ENCODE data around the gene PTPRN2. TPM values are rescaled to one million over a fixed set of nuclear protein-coding genes. Genes with fewer than 3 reads are reported as not detected.

The PTPRN2 gene
- total RNA-seq, 1 donor from 2014 or later, result 11.4 TPM

DNA sequence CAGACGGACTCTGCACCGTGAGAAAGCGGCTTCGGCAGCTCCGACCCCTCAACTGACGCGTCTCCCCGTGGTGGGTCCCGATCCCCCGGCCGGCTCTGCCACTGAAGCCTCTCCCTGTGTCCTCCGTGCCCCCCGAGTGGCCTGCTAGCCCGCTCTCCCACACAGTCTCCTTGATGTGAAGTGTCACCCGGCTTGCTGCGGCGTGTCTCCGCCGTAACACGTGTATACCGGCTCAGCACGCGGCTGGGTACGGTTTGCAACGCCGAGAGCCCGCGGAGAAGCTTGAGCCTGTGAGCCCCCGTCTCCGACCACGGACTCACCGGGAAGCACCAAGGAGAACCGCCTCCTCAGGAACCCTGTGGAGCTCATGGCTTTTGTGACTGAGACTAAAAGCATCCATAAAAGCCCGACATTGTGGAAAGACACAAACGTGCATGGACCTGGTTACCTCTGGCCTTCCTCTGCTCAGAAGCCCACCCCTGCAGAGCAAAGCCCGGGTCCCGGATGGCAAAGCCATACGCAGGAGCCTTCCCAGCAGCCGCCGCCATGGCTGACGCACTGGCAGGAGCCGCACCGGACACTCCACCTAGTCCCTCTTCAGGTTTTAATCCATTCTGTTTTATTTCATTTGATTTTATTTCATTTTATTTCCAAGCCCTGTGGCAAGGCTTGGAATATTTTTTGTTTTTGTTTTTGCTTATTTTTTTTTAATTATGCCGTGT is 17.0 kb downstream of the PTPRN2 start:
- Mint-ChIP-seq H3K9me3 (ENCODE audit: low read depth) (no peaks in the 10 kb centered on the region), H3K4me3 (ENCODE audit: low read depth) (no peak overlapping the region), H3K27me3 (peaks cover 39% of the 10 kb centered on the region), H3K27ac (no peak overlapping the region), H3K36me3 (ENCODE audit: insufficient read depth) (no peaks in the 10 kb centered on the region), H3K4me1 (ENCODE audit: low read depth) (peaks cover 1% of the 10 kb centered on the region)
- TF ChIP-seq, protein P1, sequence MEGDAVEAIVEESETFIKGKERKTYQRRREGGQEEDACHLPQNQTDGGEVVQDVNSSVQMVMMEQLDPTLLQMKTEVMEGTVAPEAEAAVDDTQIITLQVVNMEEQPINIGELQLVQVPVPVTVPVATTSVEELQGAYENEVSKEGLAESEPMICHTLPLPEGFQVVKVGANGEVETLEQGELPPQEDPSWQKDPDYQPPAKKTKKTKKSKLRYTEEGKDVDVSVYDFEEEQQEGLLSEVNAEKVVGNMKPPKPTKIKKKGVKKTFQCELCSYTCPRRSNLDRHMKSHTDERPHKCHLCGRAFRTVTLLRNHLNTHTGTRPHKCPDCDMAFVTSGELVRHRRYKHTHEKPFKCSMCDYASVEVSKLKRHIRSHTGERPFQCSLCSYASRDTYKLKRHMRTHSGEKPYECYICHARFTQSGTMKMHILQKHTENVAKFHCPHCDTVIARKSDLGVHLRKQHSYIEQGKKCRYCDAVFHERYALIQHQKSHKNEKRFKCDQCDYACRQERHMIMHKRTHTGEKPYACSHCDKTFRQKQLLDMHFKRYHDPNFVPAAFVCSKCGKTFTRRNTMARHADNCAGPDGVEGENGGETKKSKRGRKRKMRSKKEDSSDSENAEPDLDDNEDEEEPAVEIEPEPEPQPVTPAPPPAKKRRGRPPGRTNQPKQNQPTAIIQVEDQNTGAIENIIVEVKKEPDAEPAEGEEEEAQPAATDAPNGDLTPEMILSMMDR (IDR thresholded peaks at IDR 0.05; ENCODE audit: unreplicated experiment), result no peak
- DNase-seq (ENCODE audit: low spot score, unreplicated experiment), result no peak

DNA sequence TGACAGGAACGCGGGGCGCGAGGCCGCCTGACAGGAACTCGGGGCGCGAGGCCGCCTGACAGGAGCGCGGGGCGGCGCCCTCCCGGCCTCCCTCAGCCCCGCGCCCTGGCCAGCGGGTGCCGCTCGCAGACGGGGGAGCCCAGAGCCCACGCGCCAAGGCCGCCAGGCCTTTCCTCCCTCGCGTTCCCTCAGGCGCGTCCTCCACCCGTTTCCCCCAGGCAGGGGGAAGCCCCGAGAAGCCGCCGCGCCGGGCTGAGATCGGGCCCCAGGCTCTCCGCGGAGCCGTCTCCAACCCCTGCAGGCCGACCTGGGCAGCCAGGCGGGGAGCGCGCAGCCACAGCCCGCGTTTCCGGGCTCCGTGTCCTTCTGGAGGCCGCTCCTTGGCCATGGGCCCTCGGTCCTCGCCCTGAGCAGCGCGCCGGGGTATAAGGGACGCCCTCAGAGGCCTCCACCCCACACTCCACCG is 17.7 kb downstream of the PTPRN2 start:
- Mint-ChIP-seq H3K9me3 (ENCODE audit: low read depth) (no peaks in the 10 kb centered on the region), H3K4me1 (ENCODE audit: low read depth) (peaks cover 1% of the 10 kb centered on the region), H3K36me3 (ENCODE audit: insufficient read depth) (no peaks in the 10 kb centered on the region), H3K4me3 (ENCODE audit: low read depth) (no peak overlapping the region), H3K27me3 (peaks cover 39% of the 10 kb centered on the region), H3K27ac (no peak overlapping the region)
- TF ChIP-seq, protein P1 (IDR thresholded peaks at IDR 0.05; ENCODE audit: unreplicated experiment), result no peak
- no peak for DNase-seq (ENCODE audit: low spot score, unreplicated experiment)

DNA sequence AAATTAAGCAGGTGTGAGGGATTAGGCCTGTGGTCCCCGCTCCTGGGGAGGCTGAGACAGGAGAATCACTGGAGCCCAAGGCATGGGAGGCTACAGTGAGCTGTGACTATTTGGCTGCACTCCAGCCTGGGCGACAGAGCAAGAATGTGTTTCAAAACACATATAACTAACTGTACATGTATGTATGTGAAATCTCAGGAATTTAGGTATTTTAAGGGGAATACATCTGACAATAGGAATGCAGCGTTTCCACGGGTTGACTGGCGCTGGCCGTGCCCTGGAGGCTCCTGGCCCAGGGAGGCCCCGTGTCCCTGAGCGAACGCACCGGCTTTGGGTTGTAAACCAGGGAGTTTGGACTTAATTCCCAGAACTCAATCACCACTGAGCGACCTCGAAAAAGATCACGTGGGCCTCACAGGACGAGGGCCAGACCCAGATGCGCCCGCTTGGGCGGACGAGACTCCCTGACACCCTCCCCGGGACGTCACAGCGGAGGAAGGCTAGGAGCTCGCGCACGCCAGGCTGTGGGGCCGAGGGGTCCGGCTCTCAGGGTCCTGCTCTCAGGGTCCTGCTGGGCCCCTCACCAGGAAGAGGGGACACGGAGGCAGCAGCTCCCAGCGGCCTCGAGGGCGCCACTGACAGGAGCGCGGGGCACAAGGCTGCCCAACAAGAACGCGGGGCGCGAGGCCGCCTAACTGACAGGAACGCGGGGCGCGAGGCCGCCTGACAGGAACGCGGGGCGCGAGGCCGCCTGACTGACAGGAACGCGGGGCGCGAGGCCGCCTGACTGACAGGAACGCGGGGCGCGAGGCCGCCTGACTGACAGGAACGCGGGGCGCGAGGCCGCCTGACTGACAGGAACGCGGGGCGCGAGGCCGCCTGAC is 18.4 kb downstream of the PTPRN2 start:
- no peaks in the 10 kb centered on the region for H3K9me3 Mint-ChIP-seq (ENCODE audit: low read depth)
- H3K27me3 Mint-ChIP-seq, result peaks cover 39% of the 10 kb centered on the region
- H3K36me3 Mint-ChIP-seq (ENCODE audit: insufficient read depth), result no peaks in the 10 kb centered on the region
- DNase-seq (ENCODE audit: low spot score, unreplicated experiment), result no peak
- no peak overlapping the region for H3K4me3 Mint-ChIP-seq (ENCODE audit: low read depth)
- TF ChIP-seq, protein P1 (IDR thresholded peaks at IDR 0.05; ENCODE audit: unreplicated experiment), result no peak
- peaks cover 1% of the 10 kb centered on the region for H3K4me1 Mint-ChIP-seq (ENCODE audit: low read depth)
- no peak overlapping the region for H3K27ac Mint-ChIP-seq

DNA sequence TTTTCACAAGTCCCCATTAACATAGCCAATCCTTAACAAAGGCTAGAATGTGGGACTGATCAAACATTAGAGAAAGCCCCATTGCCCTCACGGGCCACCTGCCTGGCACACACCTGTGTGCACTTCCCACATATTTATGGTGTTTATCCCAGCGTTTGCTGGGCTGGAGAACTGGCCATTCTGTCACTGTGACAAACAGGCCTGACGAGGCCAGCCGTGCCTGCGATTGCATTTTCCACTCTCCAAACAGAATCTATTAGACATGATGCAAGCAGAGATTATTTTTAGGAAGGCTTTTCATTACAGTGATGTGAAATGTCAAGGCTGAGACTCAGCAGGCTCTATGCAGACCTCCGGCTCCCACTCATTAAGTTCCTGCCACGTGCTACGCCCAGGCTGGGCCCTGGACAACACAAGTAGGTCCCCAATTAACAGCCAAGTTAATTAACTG is 20.4 kb downstream of the PTPRN2 start:
- H3K27ac Mint-ChIP-seq, result no peak overlapping the region
- H3K4me1 Mint-ChIP-seq (ENCODE audit: low read depth), result peaks cover 1% of the 10 kb centered on the region
- TF ChIP-seq, protein P1 (IDR thresholded peaks at IDR 0.05; ENCODE audit: unreplicated experiment), result no peak
- H3K36me3 Mint-ChIP-seq (ENCODE audit: insufficient read depth), result no peaks in the 10 kb centered on the region
- no peaks in the 10 kb centered on the region for H3K9me3 Mint-ChIP-seq (ENCODE audit: low read depth)
- DNase-seq (ENCODE audit: low spot score, unreplicated experiment), result no peak
- no peak overlapping the region for H3K4me3 Mint-ChIP-seq (ENCODE audit: low read depth)
- peaks cover 30% of the 10 kb centered on the region for H3K27me3 Mint-ChIP-seq

DNA sequence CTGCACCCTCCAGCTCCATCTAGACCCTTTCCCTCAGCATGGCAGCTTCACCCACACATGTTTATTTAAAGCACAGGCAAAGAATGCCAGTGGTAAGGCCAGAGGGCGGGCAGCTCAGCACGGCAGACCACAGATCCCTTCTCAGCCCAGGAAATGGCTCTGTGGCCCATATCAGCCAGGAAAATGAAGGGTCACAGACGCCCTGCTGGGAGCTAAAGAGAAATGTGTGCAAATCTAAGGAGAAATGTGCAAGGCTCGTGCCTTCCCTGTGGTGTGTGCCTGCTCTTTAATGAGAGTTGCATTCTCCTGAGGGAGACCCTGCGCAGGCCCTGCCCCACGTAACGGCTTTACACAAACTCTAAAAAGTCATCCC is 23.0 kb downstream of the PTPRN2 start:
- Mint-ChIP-seq H3K27me3 (peaks cover 17% of the 10 kb centered on the region), H3K27ac (no peak overlapping the region), H3K36me3 (ENCODE audit: insufficient read depth) (no peaks in the 10 kb centered on the region), H3K9me3 (ENCODE audit: low read depth) (no peaks in the 10 kb centered on the region), H3K4me1 (ENCODE audit: low read depth) (peaks cover 1% of the 10 kb centered on the region), H3K4me3 (ENCODE audit: low read depth) (no peak overlapping the region)
- DNase-seq (ENCODE audit: low spot score, unreplicated experiment), result no peak
- TF ChIP-seq, protein P1 (IDR thresholded peaks at IDR 0.05; ENCODE audit: unreplicated experiment), result no peak
